GM04503 (cell line): ENCODE data around the gene CRY2.
A peak's percentile ranks its signal among the peaks of the same experiment; 100 is the strongest.

Experiments used
- DNase-seq: peaks from one replicate; pipeline ENCODE4 v3.0.0-alpha.2; 2012; ENCODE audit warnings: low read depth

CRY2 gene

DNA sequence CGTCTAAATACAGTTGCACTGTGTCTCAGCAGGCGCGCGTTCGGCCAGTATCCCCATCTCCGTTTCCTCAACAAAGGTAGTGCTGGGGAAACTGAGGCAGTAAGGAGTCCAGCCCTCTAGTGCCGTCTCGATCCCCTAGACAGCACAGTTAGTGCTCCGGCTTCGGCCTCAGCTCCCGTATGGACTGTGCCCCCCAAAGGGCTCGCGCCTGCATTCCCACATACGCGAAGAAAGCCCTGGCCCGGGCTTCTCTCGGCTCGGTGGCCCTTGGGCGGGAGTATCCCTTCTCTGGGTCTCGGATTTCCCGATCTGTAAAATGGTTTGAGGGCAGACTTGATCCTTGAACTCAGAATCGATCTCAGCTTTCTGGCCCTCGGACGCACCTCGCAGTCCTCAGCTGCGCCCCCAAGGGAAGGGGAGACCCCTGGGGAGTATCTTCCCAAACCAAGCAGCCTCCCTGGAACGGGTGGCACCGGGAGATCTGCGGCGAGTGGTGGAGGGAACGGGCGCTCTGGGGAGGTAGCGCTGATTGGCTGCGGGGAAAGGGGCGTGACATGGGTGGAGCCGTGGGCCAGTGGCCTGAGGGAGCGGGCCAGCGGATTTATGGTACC lies 71.2 kb downstream of the CRY2 start:
- peak; percentile 21 for DNase-seq

DNA sequence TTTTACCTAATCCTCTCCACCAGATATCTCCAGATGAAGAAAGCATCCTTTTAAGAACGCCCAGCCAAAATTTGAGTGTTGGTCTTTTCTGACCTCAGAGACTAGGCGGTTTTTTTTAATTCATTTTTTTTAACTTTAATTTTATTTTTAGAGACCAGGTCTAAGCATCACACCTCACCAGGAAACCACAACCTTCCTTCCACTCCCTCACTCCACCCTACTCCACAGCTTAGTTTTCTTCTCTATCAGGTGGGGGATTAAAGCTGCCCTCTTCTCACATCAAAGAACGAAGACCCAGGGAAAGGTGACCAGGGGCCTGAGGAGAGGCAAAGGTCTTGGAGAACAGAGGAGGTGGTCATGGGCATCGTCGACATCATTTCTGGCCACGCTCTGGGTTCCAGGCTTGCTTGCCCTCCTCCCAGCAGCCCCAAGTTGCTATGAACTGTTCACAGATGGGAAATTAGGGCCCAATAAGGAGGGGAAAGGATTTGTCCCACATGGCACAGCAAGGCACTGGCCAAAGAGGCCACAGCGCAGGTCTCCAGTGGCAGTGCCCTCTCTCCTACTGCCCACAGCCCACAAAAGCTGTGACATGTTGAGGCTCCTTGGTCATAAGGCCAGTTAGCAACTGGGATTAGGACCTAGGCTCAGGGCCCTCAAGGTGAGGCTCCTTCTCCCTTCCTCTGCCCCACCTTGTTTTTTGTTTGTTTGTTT lies 71.8 kb downstream of the CRY2 start:
- no peak for DNase-seq

DNA sequence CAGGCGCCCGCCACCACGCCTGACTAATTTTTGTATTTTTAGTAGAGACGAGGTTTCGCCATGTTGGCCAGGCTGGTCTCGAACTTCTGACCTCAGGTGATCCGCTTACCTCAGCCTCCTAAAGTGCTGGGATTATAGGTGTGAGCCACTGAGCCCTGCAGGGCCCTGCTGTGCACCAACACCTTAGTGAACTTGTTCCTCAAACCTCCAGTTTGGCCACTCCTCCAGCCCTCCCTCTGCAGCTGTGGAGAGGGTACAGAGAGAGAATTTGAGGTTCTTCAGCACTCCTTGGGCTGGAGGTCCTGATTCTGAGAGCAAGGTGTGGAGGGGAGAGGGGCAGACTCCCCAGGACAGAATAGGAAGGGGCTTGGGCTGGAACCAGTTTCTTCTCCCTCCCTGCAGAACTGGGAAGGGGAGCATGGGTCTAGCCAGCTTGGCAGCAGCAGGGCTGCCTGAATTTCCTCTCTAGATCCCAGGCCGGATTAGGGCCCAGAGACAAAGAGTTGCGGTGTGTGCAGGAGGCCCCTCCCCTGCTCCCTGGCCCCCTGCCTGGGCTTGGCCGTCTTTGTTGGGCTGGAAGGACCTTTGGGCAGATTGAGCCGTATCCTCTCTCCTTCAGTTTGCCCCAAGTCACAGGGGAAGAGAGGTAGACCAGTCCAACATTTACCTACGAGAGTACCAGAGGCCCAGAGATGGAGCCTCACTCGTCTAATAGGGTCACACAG lies 72.7 kb downstream of the CRY2 start:
- DNase-seq = no peak

DNA sequence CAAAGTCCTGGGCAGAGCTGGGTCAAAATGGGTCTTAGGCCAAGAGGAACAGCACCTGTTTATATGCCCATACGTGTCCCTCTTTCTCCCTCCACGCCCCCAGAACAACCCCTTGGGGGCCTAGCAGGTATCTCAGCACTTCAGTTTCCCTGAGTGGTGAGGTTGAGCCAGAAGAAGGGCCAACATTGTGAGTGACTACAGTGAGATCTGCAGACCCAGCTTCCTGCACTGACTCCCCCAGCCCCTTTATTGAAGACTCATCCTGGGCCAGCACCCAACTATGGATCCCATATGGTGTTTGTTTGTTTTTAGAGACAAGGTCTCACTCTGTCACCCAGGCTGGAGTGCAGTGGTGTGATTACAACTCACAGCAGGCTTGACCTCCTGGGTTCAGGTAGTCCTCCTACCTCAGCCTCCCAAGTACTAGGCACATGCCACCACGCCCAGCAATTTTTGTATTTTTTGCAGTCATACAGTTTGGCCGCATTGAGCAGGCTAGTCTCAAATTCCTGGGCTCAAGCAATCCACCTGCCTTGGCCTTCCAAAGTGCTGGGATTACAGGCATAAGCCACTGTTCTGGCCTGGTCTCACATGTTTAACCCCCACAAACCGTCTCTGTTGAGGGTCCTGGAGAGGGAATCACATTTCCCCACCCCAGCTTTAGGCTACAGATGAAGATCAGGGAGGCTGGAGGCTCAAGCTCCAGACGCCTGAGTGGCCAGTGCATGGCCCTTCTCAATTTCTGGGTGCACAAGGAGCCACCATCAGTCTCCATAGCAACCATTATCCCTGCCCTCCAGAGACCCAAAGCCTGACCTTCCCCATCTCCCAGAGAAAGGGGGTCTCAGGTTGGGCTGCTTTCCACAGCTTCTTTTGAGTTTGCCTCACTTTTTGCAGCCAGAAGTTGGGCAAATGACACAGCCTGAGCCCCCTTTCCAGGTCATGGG lies 73.5 kb downstream of the CRY2 start:
- DNase-seq = no peak

DNA sequence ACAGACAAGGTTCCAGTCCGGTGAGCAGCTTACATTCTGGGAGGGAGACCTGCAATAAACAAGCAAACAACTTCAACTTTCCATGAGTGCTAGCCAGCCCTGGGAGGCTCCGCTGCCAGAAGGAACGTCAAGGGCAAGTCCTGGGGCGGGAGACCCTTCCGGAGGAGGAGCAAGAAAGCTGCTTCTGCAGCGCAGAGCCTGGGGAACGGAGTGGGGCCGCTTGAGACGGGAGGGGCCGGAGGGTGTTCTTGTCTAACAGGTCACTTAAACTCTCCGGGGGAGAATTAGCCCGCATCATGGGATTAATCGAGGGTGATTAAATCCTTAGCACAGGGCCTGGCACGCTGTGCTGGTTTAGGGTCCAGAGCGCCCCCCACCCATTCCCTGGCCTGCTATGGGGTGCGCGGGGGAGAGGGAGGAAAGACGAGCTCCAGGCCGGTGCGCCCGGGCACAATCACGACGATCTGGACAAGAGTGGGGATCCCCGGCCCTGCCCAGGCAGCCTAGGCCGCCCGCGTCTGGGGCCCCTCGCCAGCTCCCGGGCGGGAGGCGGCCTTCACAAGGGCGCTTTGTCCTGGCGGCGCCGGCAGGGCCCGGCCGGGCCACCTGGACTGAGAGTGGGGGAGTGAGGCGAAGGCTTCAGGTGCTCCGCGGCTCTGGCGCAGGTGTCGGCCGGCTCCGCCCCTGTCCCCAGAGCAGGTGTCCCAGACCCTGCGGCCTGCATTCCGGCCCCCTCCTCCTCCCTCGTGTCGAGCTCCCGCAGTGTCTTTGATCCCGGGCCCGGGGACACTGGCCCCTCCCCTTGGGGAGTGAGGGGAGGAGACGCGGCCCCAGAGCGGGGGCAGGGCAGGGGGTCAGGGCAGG lies 74.5 kb downstream of the CRY2 start:
- DNase-seq = no peak

DNA sequence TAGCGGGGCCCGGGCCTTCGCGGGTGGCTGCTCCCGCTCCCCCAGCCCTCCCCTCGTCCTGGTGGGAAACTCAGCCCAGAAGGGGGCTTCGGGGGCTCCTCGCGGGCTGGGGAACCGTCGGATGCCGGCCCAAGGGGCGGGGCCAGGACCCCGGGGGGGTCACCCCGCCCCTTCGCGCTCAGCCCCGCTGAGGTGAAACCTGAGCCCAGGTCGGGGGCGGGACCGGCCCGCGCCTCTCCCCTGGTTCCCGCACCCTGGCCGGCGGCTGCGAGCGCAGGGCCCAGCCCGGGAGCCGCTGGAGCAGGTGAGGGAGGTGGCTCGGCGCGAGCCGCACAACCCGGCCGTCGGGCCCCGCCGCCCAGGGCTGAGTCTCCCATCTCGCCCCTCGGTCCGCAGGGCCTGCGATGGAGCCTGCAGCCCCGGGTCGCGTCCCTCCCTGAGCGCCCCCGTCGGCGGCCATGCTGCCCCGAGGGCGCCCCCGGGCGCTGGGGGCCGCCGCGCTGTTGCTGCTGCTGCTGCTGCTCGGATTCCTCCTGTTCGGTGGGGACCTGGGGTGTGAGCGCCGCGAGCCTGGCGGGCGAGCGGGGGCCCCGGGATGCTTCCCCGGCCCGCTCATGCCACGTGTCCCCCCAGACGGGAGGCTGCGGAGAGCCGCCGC lies 75.3 kb downstream of the CRY2 start, which contains the start of gene LARGE2:
Gene LARGE2 (plus strand): TSS at position 232 of the 658 bp plus-strand sequence. CDS start 227 bp downstream, at position 459.
- DNase-seq = no peak

DNA sequence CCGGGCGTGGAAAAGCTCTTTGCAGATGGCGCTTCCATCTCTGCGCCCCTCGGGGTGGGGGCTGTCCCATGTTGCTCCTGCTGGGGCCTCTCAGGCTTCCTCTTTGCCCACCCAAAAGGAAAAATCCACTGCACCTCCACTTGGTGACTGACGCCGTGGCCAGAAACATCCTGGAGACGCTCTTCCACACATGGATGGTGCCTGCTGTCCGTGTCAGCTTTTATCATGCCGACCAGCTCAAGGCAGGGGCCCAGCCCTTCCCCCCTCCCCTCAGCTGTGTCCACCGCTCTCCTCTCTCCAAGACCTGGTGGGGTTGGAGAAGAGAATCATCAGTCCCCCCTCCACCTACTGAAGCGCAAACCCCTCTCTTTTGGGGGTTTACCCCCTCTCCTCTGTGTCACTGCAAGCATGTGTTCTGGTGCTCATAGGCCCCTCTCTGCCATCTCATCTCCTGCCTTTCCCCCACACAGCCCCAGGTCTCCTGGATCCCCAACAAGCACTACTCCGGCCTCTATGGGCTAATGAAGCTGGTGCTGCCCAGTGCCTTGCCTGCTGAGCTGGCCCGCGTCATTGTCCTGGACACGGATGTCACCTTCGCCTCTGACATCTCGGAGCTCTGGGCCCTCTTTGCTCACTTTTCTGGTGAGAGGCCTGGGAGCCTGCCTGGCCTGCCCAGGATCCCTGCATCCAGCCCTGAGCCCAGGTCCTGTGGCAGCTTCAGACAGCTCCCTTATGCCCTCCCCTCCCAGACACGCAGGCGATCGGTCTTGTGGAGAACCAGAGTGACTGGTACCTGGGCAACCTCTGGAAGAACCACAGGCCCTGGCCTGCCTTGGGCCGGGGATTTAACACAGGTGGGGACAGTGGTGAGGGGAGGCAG lies 77.0 kb downstream of the CRY2 start:
- no peak for DNase-seq

DNA sequence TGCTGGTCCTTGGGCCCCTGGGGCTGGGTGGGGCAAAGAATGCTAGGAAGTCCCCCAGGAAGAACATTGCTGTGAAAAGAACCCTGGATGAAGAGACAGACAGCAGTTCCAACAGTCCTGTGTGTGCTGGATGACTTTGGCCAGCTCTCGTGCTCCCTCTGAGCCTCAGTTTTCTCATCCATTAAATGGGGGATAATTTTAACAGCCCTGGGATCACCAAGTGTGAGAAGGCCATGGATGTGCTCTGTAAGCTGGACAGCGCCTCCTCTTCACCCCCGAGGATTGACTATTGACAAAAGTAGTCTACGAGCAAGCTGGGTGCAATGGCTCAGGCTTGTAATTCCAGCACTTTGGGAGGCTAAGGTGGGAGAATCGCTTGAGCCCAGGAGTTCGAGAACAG lies 77.7 kb downstream of the CRY2 start:
- DNase-seq = no peak

DNA sequence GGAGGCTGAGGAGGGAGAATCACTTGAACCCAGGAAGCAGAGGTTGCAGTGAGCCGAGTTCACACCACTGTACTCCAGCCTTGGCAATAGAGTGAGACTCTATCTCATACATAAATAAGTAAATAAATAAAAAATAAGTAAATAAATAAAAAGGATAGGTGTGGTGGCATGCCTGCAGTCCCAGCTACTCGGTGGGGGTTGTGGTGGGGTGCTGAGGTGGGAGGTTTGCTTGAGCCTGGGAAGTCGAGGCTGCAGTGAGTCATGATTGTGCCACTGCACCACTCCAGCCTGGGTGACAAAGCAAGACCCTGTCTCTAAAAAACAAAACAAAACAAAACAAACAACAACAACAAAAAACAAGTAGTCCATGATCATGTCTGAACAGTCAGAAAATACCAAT lies 78.3 kb downstream of the CRY2 start:
- DNase-seq = no peak

DNA sequence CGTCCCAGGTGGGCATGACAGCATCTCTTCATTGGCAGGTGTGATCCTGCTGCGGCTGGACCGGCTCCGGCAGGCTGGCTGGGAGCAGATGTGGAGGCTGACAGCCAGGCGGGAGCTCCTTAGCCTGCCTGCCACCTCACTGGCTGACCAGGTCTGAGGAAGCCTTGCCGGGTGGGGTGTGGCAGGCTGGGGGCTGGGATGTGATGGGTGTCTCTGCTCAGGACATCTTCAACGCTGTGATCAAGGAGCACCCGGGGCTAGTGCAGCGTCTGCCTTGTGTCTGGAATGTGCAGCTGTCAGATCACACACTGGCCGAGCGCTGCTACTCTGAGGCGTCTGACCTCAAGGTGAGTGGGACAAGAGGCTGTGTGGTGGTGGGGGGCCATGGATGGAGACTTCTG lies 78.7 kb downstream of the CRY2 start:
- no peak for DNase-seq

DNA sequence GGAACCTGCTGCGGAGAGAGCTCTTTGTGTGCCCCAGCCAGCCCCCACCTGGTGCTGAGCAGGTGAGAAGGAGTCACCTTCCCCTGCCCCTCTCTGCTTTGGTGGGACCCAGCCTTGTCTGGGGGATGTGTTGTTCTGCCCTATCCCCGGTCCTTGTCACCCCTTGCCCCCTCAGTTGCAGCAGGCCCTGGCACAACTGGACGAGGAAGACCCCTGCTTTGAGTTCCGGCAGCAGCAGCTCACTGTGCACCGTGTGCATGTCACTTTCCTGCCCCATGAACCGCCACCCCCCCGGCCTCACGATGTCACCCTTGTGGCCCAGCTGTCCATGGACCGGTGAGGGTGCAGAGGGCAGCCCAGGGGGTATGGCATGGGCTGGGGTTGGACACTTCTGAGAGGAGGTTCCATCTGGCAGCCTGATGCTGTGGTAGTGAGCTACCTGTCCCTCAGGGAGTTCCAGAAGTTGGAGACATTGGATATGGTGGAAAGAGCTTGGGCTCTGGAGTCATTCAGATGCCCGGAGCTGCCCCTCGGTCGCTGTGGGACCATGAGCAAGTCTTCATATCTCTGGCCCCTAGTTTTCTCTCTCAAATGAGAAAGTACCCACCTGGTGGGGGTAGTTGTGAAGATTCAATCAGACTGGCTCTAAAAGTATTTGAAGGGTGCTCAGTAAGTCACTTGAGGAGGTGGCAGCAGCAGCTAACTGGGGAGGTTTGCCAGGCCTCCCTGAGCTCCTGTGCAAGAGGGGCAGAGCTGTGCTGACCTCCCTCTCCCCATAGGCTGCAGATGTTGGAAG lies 79.5 kb downstream of the CRY2 start:
- no peak for DNase-seq

DNA sequence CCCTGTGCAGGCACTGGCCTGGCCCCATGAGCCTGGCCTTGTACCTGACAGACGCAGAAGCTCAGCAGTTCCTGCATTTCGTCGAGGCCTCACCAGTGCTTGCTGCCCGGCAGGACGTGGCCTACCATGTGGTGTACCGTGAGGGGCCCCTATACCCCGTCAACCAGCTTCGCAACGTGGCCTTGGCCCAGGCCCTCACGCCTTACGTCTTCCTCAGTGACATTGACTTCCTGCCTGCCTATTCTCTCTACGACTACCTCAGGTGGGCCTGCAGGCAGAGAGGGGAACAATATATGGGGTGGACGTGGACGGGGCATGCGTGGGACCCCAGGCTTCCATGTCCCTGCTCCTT lies 80.0 kb downstream of the CRY2 start:
- no peak for DNase-seq

DNA sequence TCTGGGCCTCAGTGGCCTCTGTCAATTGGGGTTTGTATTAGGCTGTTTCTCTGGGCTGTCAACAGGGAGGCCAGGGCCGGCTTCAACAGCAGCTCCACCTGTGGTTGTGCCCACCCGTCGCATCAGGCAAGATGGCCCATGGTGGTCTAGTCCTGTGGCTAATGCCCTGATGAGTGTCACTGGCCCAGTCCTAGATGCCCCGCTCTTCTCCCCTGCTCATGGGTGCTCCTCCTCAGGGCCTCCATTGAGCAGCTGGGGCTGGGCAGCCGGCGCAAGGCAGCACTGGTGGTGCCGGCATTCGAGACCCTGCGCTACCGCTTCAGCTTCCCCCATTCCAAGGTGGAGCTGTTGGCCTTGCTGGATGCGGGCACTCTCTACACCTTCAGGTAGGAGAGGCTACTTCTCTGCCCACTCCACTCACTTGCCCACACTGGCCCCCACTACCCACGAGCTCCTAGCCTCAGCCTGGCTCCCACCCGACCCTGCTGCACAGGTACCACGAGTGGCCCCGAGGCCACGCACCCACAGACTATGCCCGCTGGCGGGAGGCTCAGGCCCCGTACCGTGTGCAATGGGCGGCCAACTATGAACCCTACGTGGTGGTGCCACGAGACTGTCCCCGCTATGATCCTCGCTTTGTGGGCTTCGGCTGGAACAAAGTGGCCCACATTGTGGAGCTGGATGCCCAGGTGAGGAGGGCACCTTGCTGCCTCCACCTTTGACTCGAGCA lies 80.6 kb downstream of the CRY2 start:
- no peak for DNase-seq

DNA sequence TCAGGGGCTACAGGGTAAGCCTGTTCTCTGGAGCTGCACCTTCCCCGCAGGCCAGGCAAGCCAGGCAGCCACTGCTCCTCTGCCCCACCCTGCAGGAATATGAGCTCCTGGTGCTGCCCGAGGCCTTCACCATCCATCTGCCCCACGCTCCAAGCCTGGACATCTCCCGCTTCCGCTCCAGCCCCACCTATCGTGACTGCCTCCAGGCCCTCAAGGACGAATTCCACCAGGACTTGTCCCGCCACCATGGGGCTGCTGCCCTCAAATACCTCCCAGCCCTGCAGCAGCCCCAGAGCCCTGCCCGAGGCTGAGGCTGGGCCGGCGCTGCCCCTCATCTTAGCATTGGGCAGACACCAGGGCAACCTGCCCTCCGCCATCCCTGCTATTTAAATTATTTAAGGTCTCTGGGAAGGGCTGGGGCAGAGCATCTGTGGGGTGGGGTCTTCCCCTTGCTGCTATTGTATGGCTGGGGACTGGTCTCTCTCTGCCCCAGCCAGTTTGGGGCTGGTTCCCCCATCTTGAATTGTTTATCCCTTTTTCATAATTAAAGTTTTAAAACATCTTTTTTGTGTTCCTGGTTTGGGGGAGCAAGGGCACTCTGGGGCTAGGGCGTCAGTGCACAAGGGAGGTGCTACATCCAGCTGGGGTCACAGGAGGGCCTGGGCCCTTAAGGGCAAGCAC lies 81.4 kb downstream of the CRY2 start:
- no peak for DNase-seq

DNA sequence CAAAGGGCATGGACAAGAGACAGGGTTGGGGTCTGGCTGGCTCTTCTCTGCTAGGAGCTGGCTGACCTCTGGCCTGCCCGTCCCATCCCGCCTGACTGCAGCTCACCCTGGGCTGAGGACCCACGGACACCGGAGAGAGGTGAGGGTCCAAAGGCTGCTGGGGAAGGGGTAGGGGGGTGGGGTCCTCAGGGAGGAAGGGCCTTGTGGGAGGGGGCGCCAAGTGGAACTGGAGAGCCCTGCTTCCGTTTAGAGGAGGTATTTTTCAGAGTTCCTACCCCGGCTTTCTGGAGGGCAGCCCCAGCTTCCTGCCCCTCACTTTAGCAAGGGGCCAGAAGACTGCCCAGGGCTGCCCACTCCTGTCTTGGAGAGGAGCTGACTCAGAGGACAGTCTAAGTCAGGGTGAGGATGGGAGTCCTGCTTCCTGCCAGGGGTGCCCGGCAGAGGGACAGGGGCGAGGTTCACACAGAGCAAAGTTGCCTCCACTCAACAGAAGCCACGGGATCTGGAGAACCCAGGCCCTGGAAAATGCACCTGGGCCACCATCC lies 82.3 kb downstream of the CRY2 start:
- no peak for DNase-seq

DNA sequence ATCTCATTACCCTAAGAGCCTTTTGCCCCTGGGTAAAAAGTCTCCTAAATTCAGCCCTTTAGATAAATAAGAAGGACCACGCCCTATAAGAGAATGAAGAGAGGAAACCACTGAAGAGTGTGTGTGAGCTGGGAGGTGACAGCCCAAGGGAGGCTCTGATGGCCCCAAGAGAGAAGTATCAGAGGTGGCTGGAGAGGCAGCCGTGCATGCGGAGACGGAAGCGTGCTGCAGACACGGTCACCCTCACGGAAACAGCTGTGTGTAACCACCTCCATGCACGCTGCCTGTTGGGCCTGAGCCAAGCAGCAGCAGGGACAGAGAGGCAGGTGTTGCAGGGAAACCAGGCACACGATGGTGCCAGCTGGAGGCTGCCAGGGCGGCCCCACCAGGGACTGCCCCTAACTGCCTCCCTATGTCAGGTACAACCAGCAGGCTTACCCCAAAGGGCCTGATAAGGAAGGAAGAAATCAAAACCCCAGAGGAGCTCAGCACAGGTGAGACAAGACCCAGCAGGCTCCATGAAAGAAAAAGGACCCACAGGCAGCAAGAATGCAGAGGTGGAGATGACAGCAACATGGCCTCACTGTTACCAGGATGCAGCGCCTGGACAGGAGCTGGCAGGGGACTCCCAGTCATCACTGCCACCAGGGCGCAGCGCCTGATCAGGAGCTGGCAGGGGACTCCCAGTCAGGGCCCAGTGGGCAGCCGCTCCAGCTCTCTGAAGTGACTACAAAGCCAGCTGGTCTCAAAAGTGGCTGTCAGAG lies 82.9 kb downstream of the CRY2 start:
- no peak for DNase-seq
